Measurements from ENCODE around the gene LYRM4. TPM values are rescaled to one million over a fixed set of nuclear protein-coding genes. Genes with fewer than 3 reads are reported as not detected.
A peak's percentile ranks its signal among the peaks of the same experiment; 100 is the strongest.

LYRM4 gene
- total RNA-seq, 1 experiment from 2014 or later, result 76.9 TPM

GRCh38 chr6:5086294-5086890 is 174.4 kb downstream of the LYRM4 start:
- in situ Hi-C loops (cut with HindIII; ENCODE audit: low pct_unique_long_range_greater_than_20kb, low sequenced_read_pairs), result no loop called here
- DNase-seq (ENCODE audit: low read depth, low spot score), result no peak

GRCh38 chr6:5085648-5086293 is 175.0 kb downstream of the LYRM4 start:
- in situ Hi-C loops (cut with HindIII; ENCODE audit: low pct_unique_long_range_greater_than_20kb, low sequenced_read_pairs), result no loop called here
- DNase-seq (ENCODE audit: low read depth, low spot score), result no peak

- no peak for DNase-seq (ENCODE audit: low read depth, low spot score)
- in situ Hi-C loops (cut with HindIII; ENCODE audit: low pct_unique_long_range_greater_than_20kb, low sequenced_read_pairs), result no loop called here
These were observed 175.7 kb downstream of the LYRM4 start, which contains the start of gene PPP1R3G for GRCh38 chr6:5084781-5085647. TSS of gene PPP1R3G (plus strand) at chr6:5085341. CDS start at chr6:5085486, 145 bp downstream.

GRCh38 chr6:5084360-5084780 is 176.4 kb downstream of the LYRM4 start:
- in situ Hi-C loops (cut with HindIII; ENCODE audit: low pct_unique_long_range_greater_than_20kb, low sequenced_read_pairs), result no loop called here
- no peak for DNase-seq (ENCODE audit: low read depth, low spot score)

GRCh38 chr6:5083813-5084359 is 176.9 kb downstream of the LYRM4 start:
- no peak for DNase-seq (ENCODE audit: low read depth, low spot score)
- in situ Hi-C loops (cut with HindIII; ENCODE audit: low pct_unique_long_range_greater_than_20kb, low sequenced_read_pairs), result no loop called here

GRCh38 chr6:5083307-5083583 is 177.5 kb downstream of the LYRM4 start:
- in situ Hi-C loops (cut with HindIII; ENCODE audit: low pct_unique_long_range_greater_than_20kb, low sequenced_read_pairs), result no loop called here
- no peak for DNase-seq (ENCODE audit: low read depth, low spot score)

GRCh38 chr6:5082487-5083306 is 178.1 kb downstream of the LYRM4 start:
- in situ Hi-C loops (cut with HindIII; ENCODE audit: low pct_unique_long_range_greater_than_20kb, low sequenced_read_pairs), result no loop called here
- no peak for DNase-seq (ENCODE audit: low read depth, low spot score)

GRCh38 chr6:5081955-5082354 is 178.8 kb downstream of the LYRM4 start:
- no peak for DNase-seq (ENCODE audit: low read depth, low spot score)
- in situ Hi-C loops (cut with HindIII; ENCODE audit: low pct_unique_long_range_greater_than_20kb, low sequenced_read_pairs), result no loop called here

GRCh38 chr6:5081182-5081581 is 179.6 kb downstream of the LYRM4 start:
- no peak for DNase-seq (ENCODE audit: low read depth, low spot score)
- in situ Hi-C loops (cut with HindIII; ENCODE audit: low pct_unique_long_range_greater_than_20kb, low sequenced_read_pairs), result no loop called here

- in situ Hi-C loops (cut with HindIII; ENCODE audit: low pct_unique_long_range_greater_than_20kb, low sequenced_read_pairs), result no loop called here
These were observed 180.2 kb downstream of the LYRM4 start for GRCh38 chr6:5080574-5080973.

GRCh38 chr6:5079692-5080091 is 181.1 kb downstream of the LYRM4 start:
- in situ Hi-C loops (cut with HindIII; ENCODE audit: low pct_unique_long_range_greater_than_20kb, low sequenced_read_pairs), result no loop called here
- DNase-seq (ENCODE audit: low read depth, low spot score), result no peak

More at GRCh38 chr6:5080574-5080973, 180.2 kb downstream of the LYRM4 start:
- DNase-seq (ENCODE audit: low read depth, low spot score), result no peak

- peak; percentile 50 for DNase-seq (ENCODE audit: low read depth, low spot score)
- in situ Hi-C loops (cut with HindIII; ENCODE audit: low pct_unique_long_range_greater_than_20kb, low sequenced_read_pairs), result no loop called here
These were observed 182.6 kb downstream of the LYRM4 start for GRCh38 chr6:5078121-5078669.

- in situ Hi-C loops (cut with HindIII; ENCODE audit: low pct_unique_long_range_greater_than_20kb, low sequenced_read_pairs), result no loop called here
These were observed 183.8 kb downstream of the LYRM4 start for GRCh38 chr6:5076931-5077330.

GRCh38 chr6:5073992-5074391 is 186.8 kb downstream of the LYRM4 start:
- in situ Hi-C loops (cut with HindIII; ENCODE audit: low pct_unique_long_range_greater_than_20kb, low sequenced_read_pairs), result no loop called here
- DNase-seq (ENCODE audit: low read depth, low spot score), result no peak

More at GRCh38 chr6:5076931-5077330, 183.8 kb downstream of the LYRM4 start:
- no peak for DNase-seq (ENCODE audit: low read depth, low spot score)

GRCh38 chr6:5072440-5072839 is 188.3 kb downstream of the LYRM4 start:
- in situ Hi-C loops (cut with HindIII; ENCODE audit: low pct_unique_long_range_greater_than_20kb, low sequenced_read_pairs), result no loop called here
- no peak for DNase-seq (ENCODE audit: low read depth, low spot score)

- no peak for DNase-seq (ENCODE audit: low read depth, low spot score)
- in situ Hi-C loops (cut with HindIII; ENCODE audit: low pct_unique_long_range_greater_than_20kb, low sequenced_read_pairs), result no loop called here
These were observed 189.5 kb downstream of the LYRM4 start for GRCh38 chr6:5071216-5071615.

GRCh38 chr6:5068153-5068751 is 192.5 kb downstream of the LYRM4 start:
- no peak for DNase-seq (ENCODE audit: low read depth, low spot score)
- in situ Hi-C loops (cut with HindIII; ENCODE audit: low pct_unique_long_range_greater_than_20kb, low sequenced_read_pairs), result no loop called here
